Measurements from ENCODE around the gene CLDN16.

GRCh38 chr3:190448256-190448655 lies 60.3 kb downstream of the CLDN16 start:
- TF ChIP-seq POLR2AphosphoS5 (IDR thresholded peaks at IDR 0.05) (no peak), CTCF (IDR thresholded peaks at IDR 0.05) (no peak)

All from prostate gland (tissue), 2 donors.